ENCODE measurements around the gene NREP.

DNA sequence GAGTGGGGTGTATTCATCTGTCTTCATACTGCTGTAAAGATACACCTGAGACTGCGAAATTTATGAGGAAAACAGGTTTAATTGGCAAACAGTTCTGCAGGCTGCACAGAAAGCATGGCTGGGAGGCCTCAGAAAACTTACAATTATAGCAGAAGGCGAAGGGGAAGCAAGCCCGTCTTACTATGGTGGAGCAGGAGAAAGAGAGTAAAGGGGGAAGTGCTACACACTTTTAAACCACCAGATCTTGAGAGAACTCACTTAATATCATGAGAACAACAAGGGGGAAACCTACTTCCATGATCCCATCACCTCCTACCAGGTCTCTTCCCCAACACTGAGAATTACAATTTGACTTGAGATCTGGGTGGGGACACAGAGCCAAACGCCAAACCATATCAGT, 12.5 kb upstream of the NREP start:
- TF ChIP-seq EZH2 (IDR thresholded peaks at IDR 0.05; ENCODE audit: insufficient read depth, poor library complexity, severe bottlenecking) = no peak
- no peak for TF ChIP-seq EZH2phosphoT487 (IDR thresholded peaks at IDR 0.05; ENCODE audit: insufficient read depth, low read depth)
